ENCODE measurements around the gene ERBB3.
"Not testable (repeated sequence)": the region's sequence is repeated elsewhere in the genome, so short reads cannot be mapped to it uniquely, and the experiment has no call there.

The ERBB3 gene

GRCh38 chr12:56079723-56080555 is at the start of gene ERBB3:
ERBB3 (plus strand) TSS chr12:56080165; CDS start chr12:56080301, 136 bp downstream.
- Mint-ChIP-seq H3K27ac (peak within 1 kb of the TSS; percentile 22), H3K4me3 (peak within 1 kb of the TSS; percentile 78), H3K4me1 (peaks cover 17% of the 10 kb centered on the region), H3K9me3 (no peaks in the 10 kb centered on the region), H3K36me3 (no peaks in the 10 kb centered on the region), H3K27me3 (peaks cover 27% of the 10 kb centered on the region)
- peak; percentile 77 for ATAC-seq

DNA sequence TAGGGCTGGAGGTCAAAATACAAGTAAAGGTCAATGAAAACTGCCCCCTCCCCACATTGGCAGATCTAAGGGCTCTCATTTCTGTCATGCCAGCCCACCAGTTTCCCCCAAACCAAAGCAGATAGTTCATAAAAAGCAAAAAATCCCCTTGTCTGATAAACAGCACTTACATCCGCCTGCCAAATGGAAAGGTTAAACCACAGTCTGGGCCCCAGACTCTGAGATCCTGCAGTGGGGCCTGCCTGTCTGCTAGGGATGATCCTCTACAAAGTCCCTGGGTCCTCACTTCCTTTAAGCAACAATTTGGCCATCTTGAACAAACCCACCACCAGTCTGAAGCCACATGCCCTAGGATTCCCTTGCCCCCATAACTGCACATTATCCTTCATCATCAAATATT is 48.0 kb upstream of the ERBB3 start:
- H3K4me3 Mint-ChIP-seq, result no peak overlapping the region
- ATAC-seq, result no peak
- no peaks in the 10 kb centered on the region for H3K9me3 Mint-ChIP-seq

DNA sequence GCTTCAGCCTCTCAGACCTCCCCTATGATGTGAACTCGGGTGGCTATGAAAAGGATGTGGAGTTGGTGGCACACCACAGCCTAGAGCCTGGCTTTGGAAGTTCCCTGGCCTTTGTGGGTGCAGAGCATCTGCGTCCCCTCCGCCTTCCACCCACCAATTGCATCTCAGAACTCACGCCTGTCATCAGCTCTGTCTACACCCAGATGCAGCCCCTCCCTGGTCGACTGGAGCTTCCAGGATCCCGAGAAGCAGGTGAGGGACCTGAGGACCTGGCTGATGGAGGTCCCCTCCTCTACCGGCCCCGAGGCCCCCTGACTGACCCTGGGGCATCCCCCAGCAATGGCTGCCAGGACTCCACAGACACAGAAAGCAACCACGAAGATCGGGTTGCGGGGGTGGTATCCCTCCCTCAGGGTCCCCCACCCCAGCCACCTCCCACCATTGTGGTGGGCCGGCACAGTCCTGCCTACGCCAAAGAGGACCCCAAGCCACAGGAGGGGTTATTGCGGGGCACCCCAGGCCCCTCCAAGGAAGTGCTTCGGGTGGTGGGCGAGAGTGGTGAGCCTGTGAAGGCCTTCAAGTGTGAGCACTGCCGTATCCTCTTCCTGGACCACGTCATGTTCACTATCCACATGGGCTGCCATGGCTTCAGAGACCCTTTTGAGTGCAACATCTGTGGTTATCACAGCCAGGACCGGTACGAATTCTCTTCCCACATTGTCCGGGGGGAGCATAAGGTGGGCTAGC is 45.2 kb upstream of the ERBB3 start:
- peak; percentile 34 for ATAC-seq
- H3K36me3 Mint-ChIP-seq, result peaks cover 29% of the 10 kb centered on the region
- H3K27ac Mint-ChIP-seq, result no peak overlapping the region
- no peaks in the 10 kb centered on the region for H3K9me3 Mint-ChIP-seq
- H3K4me3 Mint-ChIP-seq, result no peak overlapping the region
- H3K4me1 Mint-ChIP-seq, result no peaks in the 10 kb centered on the region
- H3K27me3 Mint-ChIP-seq, result no peaks in the 10 kb centered on the region

More for the DNA sequence above, 48.0 kb upstream of the ERBB3 start:
- peak overlapping the region; percentile 12 for H3K27ac Mint-ChIP-seq
- no peaks in the 10 kb centered on the region for H3K4me1 Mint-ChIP-seq
- no peaks in the 10 kb centered on the region for H3K27me3 Mint-ChIP-seq
- peaks cover 35% of the 10 kb centered on the region for H3K36me3 Mint-ChIP-seq

- no peak overlapping the region for H3K4me3 Mint-ChIP-seq
- no peak overlapping the region for H3K27ac Mint-ChIP-seq
- peaks cover 29% of the 10 kb centered on the region for H3K36me3 Mint-ChIP-seq
- H3K9me3 Mint-ChIP-seq, result no peaks in the 10 kb centered on the region
- no peak for ATAC-seq
- no peaks in the 10 kb centered on the region for H3K27me3 Mint-ChIP-seq
- no peaks in the 10 kb centered on the region for H3K4me1 Mint-ChIP-seq
These were observed 42.8 kb upstream of the ERBB3 start for GRCh38 chr12:56037161-56037560.

- H3K4me3 Mint-ChIP-seq, result no peak overlapping the region
- no peaks in the 10 kb centered on the region for H3K9me3 Mint-ChIP-seq
- no peak overlapping the region for H3K27ac Mint-ChIP-seq
- H3K4me1 Mint-ChIP-seq, result peaks cover 7% of the 10 kb centered on the region
- H3K27me3 Mint-ChIP-seq, result no peaks in the 10 kb centered on the region
- ATAC-seq, result no peak
- peaks cover 27% of the 10 kb centered on the region for H3K36me3 Mint-ChIP-seq
These were observed 41.8 kb upstream of the ERBB3 start for GRCh38 chr12:56038022-56038655.

GRCh38 chr12:56040151-56040550 is 39.8 kb upstream of the ERBB3 start:
- H3K27me3 Mint-ChIP-seq, result no peaks in the 10 kb centered on the region
- peaks cover 30% of the 10 kb centered on the region for H3K36me3 Mint-ChIP-seq
- no peaks in the 10 kb centered on the region for H3K9me3 Mint-ChIP-seq
- peaks cover 11% of the 10 kb centered on the region for H3K4me1 Mint-ChIP-seq
- H3K27ac Mint-ChIP-seq, result no peak overlapping the region
- H3K4me3 Mint-ChIP-seq, result no peak overlapping the region
- ATAC-seq, result no peak

- Mint-ChIP-seq H3K4me1 (peaks cover 12% of the 10 kb centered on the region), H3K27me3 (no peaks in the 10 kb centered on the region)
These were observed 38.9 kb upstream of the ERBB3 start for GRCh38 chr12:56040963-56041551.

DNA sequence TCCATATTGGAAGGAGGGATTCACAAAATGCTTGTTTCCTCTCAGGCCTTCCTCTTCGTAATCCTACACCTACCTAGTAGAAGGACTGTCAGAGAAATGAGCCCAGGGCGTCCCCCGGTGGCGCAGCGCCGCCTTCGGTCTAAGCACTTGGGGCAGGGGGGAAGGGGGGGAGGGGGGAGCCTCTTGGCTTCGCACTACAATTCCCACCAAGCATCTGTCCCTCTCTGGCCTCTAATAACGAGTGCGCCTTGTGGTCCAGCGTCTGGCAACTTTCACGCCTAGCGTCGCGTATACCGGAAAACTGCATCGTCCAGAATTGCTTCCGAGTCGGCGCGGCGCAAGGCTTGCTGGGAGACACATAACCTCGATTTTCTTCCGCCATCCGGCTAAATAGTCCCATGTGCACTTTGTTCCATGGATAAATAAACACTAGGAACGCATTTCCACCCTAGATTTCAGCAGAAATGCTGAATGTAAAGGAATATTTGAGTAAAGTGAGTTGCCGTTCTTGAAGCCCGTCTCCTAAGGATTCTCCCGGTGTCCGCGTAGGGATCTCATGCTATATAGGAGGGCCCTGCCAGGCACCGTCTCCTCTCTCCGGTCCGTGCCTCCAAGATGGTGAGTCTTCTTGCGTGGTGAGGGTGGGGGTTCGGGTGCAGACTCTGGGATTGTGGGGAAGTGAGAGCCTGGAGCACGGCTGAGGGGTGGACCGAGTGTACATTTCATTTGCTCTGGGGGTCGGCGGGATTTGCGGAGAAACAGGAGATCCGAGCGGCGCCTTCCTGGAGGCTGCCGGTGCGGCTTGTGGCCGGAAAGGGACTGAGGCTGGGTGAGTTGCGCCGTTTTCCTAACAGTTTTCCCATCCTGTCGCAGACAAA is 38.2 kb upstream of the ERBB3 start, which contains the start of gene RPS26:
TSS of gene RPS26 (plus strand) at position 367 of the 878 bp plus-strand sequence. CDS start at position 616, 249 bp downstream.
- H3K27me3 Mint-ChIP-seq, result no peaks in the 10 kb centered on the region
- peaks cover 22% of the 10 kb centered on the region for H3K36me3 Mint-ChIP-seq
- H3K4me3 Mint-ChIP-seq, result peak within 1 kb of the TSS; percentile 90
- ATAC-seq, result peak; percentile 98
- peak within 1 kb of the TSS; percentile 96 for H3K27ac Mint-ChIP-seq
- H3K9me3 Mint-ChIP-seq, result no peaks in the 10 kb centered on the region
- H3K4me1 Mint-ChIP-seq, result peaks cover 19% of the 10 kb centered on the region

More at GRCh38 chr12:56040963-56041551, 38.9 kb upstream of the ERBB3 start:
- Mint-ChIP-seq H3K4me3 (peak overlapping the region; percentile 90), H3K27ac (peak overlapping the region; percentile 96), H3K9me3 (no peaks in the 10 kb centered on the region), H3K36me3 (peaks cover 22% of the 10 kb centered on the region)
- ATAC-seq, result no peak

DNA sequence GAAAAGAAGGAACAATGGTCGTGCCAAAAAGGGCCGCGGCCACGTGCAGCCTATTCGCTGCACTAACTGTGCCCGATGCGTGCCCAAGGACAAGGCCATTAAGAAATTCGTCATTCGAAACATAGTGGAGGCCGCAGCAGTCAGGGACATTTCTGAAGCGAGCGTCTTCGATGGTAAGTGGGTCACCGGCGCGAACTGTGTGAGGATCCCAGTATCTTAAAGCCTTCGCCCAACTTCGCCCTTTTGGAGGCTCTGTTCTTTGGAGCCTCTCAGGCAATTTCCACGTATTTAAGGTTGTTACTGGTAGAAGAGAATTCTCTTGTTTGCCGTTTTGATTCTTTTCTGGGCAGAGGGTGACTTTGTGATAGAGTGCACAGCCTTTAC is 37.5 kb upstream of the ERBB3 start:
- peak overlapping the region; percentile 90 for H3K4me3 Mint-ChIP-seq
- not testable (repeated sequence) for H3K9me3 Mint-ChIP-seq, H3K27me3 Mint-ChIP-seq, ATAC-seq
- peak overlapping the region; percentile 96 for H3K27ac Mint-ChIP-seq
- peaks cover 20% of the 10 kb centered on the region for H3K4me1 Mint-ChIP-seq
- peaks cover 22% of the 10 kb centered on the region for H3K36me3 Mint-ChIP-seq

- Mint-ChIP-seq H3K27ac (peak overlapping the region; percentile 96), H3K4me3 (peak overlapping the region; percentile 90), H3K4me1 (peaks cover 20% of the 10 kb centered on the region), H3K9me3 (no peaks in the 10 kb centered on the region), H3K36me3 (peaks cover 22% of the 10 kb centered on the region), H3K27me3 (no peaks in the 10 kb centered on the region)
- ATAC-seq, result no peak
These were observed 37.1 kb upstream of the ERBB3 start for GRCh38 chr12:56042843-56043242.

- no peaks in the 10 kb centered on the region for H3K9me3 Mint-ChIP-seq
- peaks cover 22% of the 10 kb centered on the region for H3K36me3 Mint-ChIP-seq
- H3K27me3 Mint-ChIP-seq, result no peaks in the 10 kb centered on the region
- ATAC-seq, result no peak
- peaks cover 20% of the 10 kb centered on the region for H3K4me1 Mint-ChIP-seq
- no peak overlapping the region for H3K4me3 Mint-ChIP-seq
- H3K27ac Mint-ChIP-seq, result peak overlapping the region; percentile 60
These were observed 33.8 kb upstream of the ERBB3 start for GRCh38 chr12:56046027-56046780.

DNA sequence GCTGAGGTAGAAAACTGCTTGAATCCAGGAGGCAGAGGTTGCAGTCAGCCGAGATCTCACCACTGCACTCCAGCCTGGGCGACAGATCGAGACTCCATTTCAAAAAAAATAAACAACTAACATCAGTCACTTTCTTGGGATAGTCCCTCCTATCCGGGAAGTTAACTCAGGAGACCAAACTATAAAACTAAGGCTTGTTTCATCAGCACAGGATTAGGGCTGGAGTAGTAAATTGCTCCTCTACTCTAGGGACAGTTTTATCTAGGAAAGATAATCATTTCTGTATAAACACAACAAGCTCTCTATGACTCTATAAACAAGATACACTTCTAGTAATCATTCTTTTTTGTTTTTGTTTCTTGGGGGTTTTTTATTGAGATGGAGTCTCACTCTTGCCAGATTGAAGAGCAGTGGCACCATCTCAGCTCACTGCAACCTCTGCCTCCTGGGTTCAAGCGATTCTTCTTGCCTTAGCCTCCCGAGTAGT is 26.5 kb upstream of the ERBB3 start:
- Mint-ChIP-seq H3K27ac (no peak overlapping the region), H3K9me3 (no peaks in the 10 kb centered on the region), H3K4me1 (no peaks in the 10 kb centered on the region), H3K4me3 (no peak overlapping the region), H3K36me3 (no peaks in the 10 kb centered on the region), H3K27me3 (no peaks in the 10 kb centered on the region)
- ATAC-seq, result no peak

- H3K9me3 Mint-ChIP-seq, H3K36me3 Mint-ChIP-seq, H3K4me1 Mint-ChIP-seq, H3K27ac Mint-ChIP-seq, H3K4me3 Mint-ChIP-seq, ATAC-seq: not testable (repeated sequence)
- H3K27me3 Mint-ChIP-seq, result peaks cover 13% of the 10 kb centered on the region
These were observed 20.0 kb upstream of the ERBB3 start for GRCh38 chr12:56059964-56060363.

All from stimulated activated memory B cell treated with anti-CD40 and anti-IgM and Interleukin-4, amounts not matched to agents 10 μg/mL and 1 μg/mL and 100 μg/mL, for 72 hours (primary cell).